HG02981 (cell line): ENCODE measurements around the gene NUDT19.
"Not testable (repeated sequence)": the region's sequence is repeated elsewhere in the genome, so short reads cannot be mapped to it uniquely, and the experiment has no call there.

Experiments
- ATAC-seq: cut with Tn5 transposase; IDR thresholded peaks from one replicate; pipeline ENCODE4 v1.9.1; 2021; ENCODE audit warnings: mild to moderate bottlenecking, moderate library complexity; ENCODE audit not compliant: unreplicated experiment

The NUDT19 gene

DNA sequence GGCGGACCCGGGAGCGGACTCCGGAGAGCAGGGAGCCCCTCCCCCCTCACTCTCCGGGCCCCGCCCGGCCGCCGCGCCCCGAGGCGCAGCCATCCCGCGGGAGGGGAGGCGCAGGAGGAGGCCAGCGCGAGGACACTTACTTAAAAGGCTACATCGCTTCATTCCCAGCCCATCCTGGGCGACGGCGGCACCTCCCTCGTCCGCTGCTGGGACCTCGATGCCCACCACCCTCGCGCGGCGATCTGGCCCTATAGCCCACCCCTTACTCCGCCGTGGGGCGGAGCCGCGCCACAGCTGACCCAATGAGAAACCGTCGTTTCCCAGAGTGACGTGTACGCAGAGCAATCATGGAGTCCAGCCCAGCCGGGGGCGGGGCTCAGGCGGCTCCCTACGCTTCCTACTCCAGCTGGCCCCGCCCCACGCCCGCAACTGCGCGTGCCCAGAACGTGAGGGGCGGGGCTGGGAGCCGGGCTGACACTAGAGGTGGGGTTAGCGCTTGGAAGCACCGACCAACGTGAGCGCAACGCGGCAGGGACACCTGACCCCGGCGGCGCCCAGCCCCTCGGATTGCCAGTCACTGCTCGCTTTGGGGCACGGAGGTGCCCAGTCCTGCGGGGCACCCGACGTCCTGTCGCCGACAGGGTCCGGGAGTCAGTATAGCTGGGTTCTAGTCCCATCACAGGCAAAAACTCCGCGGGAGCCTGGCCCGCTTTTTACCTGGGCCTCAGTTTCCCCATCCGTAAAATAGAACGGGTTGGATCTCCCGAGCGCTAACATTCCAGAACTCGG is 16.5 kb upstream of the NUDT19 start, which contains the start of gene ANKRD27:
ANKRD27 (minus strand) TSS at position 250 of the 789 bp plus-strand sequence. CDS start 16,165 bp downstream, outside the sequence.
- ATAC-seq, result peak; percentile 95

DNA sequence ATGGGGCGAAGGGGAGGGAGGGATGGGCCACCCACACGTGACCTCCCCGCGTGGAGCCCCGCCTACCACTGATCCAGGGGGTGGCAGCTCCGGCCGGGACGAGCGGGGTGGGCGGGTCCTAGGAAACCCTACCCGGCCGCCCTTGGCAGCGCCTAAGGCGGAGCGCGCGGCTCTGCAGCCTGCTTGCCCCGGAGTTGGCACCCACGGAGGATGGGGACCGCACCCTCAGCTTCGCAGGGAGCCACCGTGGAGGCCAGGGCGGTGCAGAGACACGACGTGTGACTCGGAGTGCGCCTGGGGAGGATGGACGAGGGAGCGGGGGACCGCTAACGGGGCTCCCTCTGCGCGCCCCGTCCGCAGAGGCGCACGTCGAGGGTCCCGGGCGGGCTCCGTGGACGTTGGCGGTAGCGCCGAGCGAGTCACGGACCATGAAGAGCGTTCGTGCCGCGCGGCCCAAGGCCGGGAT is 15.9 kb upstream of the NUDT19 start, which contains the start of gene RGS9BP:
RGS9BP (plus strand) TSS at position 129 of the 466 bp plus-strand sequence. CDS start 416 bp downstream, outside the sequence.
- ATAC-seq, result no peak

DNA sequence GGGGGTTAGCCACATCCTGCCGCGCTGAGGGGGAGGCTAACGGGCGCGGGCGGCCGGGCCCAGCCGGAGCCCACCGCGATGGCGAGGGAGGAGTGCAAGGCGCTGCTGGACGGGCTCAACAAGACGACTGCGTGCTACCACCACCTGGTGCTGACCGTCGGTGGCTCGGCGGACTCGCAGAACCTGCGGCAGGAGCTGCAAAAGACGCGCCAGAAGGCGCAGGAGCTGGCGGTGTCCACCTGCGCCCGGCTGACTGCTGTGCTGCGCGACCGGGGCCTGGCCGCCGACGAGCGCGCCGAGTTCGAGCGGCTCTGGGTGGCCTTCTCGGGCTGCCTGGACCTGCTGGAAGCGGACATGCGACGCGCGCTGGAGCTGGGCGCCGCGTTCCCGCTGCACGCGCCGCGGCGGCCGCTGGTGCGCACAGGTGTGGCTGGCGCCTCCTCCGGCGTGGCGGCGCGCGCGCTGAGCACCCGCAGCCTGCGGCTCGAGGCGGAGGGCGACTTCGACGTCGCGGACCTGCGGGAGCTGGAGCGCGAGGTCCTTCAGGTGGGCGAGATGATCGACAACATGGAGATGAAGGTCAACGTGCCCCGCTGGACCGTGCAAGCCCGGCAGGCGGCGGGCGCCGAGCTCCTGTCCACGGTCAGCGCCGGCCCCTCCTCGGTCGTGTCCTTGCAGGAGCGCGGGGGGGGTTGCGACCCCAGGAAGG is 15.3 kb upstream of the NUDT19 start:
- ATAC-seq, result no peak

DNA sequence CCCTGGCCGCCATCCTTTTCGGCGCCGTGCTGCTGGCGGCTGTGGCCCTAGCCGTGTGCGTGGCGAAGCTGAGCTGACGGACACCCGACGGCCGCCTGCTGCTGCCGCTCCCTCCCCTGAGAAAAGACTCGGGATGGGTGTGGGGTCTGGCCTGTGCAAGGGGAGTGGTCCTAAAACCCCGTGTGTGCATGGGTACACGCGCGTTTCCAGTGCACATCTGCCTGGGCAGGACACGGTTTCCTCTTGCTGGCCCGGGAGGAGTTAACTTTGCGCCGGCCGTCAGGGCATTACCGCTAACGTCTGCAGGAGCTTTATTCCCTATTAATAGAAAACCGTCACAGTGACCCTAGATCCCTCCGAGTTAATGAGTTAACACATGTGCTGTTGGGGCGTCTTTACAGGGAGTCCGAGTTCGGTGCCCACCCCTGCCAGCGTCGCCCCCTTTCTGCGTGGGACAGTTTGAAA is 14.7 kb upstream of the NUDT19 start:
- ATAC-seq, result no peak

DNA sequence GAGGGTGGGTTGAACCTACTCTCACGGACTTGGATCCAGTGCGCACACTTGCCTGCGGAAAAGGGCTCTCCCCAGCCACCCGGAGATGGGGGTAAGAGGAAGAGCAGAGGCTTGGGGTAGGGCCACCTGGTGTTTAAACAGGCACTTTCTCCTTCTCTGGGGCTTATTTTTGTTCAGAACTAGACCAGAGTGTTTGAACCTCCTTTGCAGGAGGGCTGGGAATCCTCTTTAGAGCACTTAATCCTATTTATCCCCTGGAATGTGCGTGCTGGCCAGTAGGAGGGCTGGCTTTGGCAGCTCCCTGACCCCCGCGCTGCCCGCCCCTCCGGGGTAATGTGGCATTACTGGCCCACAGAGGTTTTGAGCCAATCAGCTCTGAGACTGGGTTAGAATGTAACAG is 14.0 kb upstream of the NUDT19 start:
- no peak for ATAC-seq

DNA sequence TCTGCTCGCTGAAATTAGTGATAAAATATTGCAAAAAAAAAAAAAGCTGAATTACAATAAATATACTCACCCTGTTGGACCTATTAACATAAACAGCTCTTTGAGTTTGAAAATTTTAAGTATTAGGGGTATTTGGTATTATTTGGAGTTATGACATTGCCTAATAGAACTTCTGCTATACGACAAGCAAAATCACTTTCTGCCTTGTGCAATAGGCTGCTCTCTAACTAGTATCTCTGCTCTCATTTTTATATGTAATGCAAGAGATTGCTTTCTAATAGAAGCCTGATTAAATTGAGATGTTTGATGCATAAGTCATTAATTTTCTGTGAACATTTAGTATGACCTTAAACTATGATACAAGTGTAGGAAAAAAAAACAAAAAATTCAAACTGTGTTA is 10.6 kb upstream of the NUDT19 start:
- no peak for ATAC-seq

DNA sequence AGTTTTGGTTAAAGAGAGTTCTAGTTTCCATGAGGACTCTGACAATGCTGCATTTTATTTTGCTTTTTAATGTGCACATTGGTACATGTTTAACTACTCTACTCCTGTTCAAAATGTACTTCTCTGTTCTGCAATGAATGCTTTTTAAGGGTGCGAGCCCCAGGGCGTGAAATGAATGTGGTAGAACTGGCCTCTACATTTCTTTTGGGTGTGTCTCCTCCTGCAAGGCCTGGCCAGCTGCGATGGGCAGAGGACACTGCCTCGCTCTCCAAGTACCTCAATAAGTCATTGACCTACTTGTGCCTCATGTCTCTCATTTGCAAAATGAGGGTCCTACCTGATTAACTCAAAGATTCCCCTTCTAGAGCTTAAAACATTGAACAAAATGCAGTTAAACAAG is 9.3 kb upstream of the NUDT19 start:
- ATAC-seq, result no peak

DNA sequence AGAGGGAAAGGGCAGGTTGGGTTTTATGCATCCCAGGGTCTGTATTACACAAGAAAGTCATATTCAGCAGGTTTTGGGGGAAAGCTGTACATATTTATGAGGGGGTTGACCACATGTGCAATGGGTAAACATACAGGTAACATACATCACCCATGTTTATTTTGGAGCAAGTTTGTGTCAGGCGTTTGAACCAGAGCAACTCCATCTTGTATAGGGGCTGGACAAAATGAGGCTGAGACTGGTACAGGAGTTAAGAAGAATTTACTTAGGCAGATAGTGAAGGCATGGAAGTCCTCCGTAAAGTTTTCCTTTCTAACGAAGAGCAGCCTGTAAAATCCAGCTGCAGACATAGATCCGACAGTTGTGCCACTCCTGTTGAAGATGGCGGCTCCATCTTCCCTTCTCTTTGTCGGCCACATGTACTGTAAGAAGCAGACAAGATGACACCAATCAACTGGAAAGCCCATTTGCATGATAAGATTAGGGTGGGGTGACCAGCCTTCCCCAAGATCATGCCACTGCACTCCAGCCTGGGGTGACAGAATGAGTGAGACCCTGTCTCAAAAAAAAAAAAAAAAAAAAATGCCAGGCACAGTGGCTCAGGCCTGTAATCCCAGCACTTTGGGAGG is 4.7 kb upstream of the NUDT19 start:
- no peak for ATAC-seq

DNA sequence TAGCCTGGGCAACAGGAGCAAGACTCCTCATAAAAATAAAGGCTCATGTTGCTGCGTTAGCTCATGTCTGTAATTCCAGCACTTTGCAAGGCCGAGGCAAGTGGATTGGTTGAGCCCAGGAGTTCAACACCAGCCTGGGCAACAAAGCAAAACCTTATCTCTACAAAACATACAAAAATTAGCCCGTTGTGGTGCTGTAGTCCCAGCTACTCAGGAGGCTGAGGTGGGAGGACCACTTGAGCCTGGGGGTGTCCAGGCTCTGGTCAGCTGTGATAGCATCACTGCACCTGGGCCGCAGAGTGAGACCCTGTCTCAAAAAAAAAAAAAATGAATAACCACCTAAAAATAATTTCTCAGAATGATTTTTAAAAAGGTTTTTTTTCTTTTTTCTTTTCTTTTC is 3.9 kb upstream of the NUDT19 start:
- no peak for ATAC-seq

DNA sequence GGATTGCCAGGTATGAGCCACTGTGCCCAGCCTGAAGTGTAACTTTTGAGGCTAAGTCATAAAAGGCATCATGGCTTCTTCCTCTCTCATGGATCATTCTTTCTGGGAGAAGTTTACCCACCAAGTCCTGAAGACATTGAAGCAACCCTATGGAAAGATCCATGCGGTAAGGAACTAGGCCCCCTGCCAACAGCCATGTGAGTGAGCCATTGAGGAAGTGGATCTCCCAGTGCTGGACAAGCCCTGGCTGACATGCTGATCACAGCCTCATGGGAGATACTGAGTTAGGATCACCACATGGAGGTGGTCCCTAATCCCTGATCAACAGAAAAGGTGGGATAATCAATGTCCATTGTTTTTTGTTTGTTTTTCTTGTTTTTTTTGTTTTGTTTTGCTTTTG is 3.3 kb upstream of the NUDT19 start:
- ATAC-seq, result no peak

DNA sequence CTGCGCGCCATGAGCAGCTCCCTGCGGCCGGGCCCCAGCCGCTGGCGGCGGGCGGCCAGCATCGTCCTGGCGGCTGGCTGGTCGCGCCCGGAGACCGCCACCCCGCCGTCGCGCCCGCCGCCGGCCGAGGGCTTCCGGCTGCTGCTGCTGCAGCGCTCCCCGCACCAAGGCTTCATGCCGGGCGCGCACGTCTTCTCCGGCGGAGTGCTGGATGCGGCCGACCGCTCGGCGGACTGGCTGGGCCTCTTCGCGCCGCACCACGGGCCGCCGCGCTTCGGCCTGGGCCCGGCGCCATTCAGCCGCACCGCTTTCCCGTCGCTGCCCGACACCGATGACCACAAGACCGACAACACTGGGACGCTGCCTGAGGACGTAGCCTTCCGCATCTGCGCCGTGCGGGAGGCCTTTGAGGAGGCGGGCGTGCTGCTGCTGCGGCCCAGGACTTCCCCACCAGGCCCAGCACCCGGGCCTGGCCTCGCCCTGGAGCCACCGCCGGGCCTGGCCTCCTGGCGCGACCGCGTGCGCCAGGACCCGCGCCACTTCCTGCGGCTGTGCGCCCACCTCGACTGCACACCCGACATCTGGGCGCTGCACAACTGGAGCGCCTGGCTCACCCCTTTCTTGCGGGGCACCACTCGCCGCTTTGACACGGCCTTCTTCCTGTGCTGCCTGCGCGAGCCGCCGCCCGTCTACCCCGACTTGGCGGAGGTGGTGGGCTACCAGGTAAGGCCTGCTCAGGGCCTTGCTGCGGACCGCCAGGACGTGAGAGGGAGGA is 518 bp downstream of the NUDT19 start:
- ATAC-seq, result peak; percentile 45

DNA sequence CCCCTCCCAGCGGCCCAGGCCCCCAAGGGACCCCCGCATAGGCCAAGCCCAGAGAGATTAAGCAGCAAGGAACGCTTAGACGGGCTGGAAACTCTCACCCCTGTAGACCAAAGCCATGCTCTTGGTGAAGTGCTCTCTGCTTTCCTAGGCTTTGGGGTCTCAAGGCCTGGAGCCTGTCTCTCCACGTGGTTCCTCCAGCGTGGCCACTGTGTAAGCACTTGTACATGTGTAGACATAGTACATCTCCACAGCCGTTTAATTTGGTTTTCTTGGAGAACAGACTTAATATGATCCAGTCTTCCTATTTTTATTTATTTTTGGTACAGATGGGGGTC is 1.1 kb downstream of the NUDT19 start:
- ATAC-seq, result no peak

DNA sequence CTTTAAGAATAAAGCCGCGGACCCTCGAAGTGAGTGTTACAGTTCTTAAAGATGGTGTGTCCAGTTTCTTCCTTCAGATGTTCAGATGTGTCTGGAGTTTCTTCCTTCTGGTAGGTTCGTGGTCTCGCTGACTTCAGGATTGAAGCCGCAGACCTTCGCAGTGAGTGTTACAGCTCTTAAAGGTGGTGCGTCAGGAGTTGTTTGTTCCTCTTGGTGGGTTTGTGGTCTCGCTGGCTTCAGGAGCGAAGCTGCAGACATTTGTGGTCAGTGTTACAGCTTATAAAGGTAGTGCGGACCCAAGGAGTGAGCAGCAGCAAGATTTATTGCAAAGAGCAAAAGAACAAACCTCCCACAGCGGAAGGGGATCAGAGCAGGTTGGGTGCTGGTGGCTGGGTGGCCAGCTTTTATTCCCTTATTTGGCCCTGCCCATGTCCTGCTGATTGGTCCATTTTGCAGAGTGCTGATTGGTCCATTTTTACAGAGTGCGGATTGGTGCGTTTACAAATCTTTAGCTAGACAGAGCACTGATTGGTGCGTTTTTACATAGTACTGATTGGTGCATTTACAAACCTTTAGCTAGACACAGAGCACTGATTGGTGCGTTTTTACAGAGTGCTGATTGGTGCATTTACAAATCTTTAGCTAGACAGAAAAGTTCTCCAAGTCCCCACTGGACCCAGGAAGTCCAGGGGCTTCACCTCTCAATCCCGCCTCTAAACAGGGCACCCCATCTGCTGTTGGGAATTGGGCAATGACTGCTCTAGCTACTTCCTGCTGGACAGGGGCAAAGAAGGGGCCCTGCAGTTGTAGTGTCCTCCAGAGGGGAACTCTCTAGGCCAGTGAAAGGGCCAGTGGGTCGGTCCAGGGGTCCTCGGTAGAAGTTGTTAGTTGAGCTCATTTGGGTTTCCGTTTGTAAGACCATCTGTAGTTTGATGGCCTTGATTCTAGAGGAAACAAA is 1.8 kb downstream of the NUDT19 start:
- not testable (repeated sequence) for ATAC-seq

DNA sequence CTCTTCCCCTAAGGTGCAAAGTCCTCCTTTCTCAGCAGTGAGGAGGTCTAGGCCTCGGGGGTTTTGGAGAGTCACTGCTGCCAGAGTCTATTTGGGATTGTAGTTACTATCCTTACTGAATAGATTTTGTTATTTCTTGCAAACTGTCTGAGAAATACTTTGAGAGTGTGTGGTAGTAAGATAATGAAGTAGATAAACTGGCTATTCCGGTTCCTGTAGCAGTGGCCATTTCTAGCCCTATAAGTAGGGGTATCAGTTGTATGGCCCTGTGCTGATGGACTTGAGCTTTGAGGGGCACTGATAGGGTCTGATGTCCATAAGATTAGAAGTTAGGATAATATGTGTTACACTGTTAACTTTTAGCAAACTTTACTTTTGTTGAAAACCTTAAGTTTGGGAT is 2.7 kb downstream of the NUDT19 start:
- ATAC-seq, result not testable (repeated sequence)

DNA sequence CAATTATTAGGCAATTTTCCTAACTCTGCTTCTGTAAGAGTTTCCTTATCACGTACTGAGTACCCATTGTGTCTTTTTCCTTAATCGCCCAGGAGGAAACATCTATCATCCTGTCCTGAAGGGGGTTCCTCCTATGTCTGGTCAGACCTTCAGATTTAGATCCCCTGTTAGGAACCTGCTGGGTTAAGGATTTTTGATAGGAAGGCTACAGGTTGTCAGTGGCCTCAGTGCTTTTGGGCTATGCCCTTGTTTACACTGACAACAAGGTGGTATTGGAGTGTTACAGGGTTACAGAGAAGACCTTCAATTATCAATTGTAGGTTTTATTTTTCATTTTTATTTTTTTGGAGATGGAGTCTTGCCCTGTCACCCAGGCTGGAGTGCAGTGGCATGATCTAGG is 3.2 kb downstream of the NUDT19 start:
- not testable (repeated sequence) for ATAC-seq

DNA sequence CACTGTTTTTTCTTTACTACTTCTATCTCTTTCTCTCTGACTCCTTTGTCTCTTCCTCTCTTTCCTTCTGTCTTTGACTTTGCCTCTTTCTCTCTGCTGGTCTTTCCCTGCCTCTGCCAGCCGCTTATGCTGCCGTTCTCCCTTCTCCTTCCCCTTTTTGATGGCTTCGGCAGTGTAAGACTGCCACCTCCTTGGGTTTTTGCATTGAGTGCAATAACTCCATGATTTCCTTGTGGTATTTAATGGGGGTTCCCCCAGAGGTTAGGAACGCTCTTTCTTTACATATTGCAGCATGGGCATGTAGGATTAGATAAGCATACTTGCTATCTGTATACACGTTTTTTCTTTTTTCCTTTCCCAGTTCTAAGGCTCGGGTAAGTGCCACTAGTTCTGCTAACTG is 3.9 kb downstream of the NUDT19 start:
- not testable (repeated sequence) for ATAC-seq

DNA sequence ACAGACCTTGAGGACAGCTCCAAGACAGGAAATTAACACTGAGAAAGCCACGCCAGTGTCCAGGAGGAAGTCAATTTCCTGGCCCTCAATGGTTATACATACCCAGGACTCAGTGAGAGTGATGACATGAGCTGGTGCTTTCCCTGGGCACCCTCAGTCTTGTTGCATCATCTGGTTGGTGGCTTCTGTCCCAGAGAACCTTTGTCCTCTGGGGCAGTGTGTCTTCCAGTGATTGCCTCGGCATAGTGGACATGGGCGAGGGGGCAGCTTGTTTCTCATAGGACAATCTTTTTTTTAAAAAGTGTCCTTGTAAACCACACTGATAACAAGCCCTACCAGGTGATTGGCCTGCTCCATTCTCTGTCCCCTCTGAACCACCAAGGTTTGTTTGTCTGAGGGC is 5.2 kb downstream of the NUDT19 start:
- not testable (repeated sequence) for ATAC-seq

DNA sequence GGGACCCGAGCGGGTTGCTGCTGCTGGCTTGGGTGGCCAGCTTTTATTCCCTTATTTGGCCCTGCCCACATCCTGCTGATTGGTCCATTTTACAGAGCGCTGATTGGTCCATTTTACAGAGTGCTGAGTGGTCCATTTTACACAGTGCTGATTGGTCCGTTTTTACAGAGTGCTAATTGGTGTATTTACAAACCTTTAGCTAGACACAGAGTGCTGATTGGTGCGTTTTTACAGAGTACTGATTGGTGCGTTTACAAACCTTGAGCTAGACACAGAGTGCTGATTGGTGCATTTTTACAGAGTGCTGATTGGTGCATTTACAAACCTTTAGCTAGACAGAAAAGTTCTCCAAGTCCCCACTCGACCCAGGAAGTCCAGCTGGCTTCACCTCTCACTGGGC is 8.5 kb downstream of the NUDT19 start:
- ATAC-seq, result not testable (repeated sequence)

DNA sequence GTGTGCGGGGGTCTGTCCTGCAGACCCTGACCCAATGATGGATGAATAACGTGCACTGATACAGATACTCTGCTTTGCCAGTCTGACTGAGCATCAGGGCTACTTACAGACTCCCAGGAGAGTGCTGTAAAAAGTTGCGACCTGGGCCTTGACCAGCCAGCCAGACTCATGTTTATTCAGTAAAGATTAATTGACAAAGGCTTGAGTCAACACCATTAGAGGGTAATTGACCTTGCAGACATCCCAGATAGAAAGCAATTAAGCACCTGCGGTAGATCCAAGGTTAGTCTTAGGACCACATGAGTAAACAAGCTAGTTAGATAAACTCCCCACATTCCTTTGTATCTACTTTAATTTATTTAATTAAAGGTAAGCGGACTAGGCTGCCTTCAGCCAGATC is 10.4 kb downstream of the NUDT19 start:
- no peak for ATAC-seq

DNA sequence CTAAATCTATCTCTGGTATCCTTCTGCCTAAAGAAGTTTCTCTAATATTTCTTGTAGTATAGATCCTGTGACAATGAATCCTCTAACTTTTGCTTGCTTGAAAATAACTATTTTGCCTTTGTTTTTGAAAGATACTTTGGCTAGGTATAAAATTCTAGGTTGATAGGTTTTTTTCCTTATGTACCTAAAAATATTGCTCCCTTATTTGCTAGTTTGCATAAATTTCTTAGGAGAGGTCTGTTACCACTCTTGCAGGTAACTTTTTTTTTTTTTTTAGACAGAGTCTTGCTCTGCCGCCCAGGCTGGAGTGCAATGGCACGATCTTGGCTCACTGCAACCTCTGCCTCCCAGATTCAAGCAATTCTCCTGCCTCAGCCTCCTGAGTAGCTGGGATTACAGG is 12.4 kb downstream of the NUDT19 start:
- ATAC-seq, result not testable (repeated sequence)
